Endothelial cell of umbilical vein (primary cell): ENCODE results near the gene MYOZ3. TPM values are rescaled to one million over a fixed set of nuclear protein-coding genes. Genes with fewer than 3 reads are reported as not detected.

Experiments
- BruUV-seq: library from RNA; stranded (reverse); fragments of 400-500 nt; replicated peaks from 2 replicates; lab custom pipeline; 2021; lab: Mats Ljungman, UMichigan
- CTCF ChIA-PET: fragments of 300-600, 350-600 bp; sonication (Branson Sonifier 250); formaldehyde crosslinking; loops from one replicate; lab custom pipeline; 2021; ENCODE audit warnings: antibody characterized with exemption, inconsistent platforms; lab: Charles Lee
- POLR2A ChIA-PET: fragments of 300-600, 350-600 bp; sonication (Branson Sonifier 250); formaldehyde crosslinking; loops from one replicate; lab custom pipeline; 2021; ENCODE audit warnings: antibody characterized with exemption, inconsistent platforms; lab: Charles Lee
- DNase-seq: peaks from one replicate; pipeline ENCODE4 v3.0.0-alpha.2; 2011; ENCODE audit warnings: low read depth, low spot score
- FAIRE-seq: peaks from 2 replicates; lab custom pipeline; 2011; peaks lifted over from hg19 to GRCh38; lab: Jason Lieb, UNC
- H2AFZ ChIP-seq: 2 replicates; pipeline ENCODE4 v1.6.0; 2012; ENCODE audit warnings: low read depth, low read length, control low read depth, inconsistent platforms
- H3K27ac ChIP-seq: 2 replicates; pipeline ENCODE4 v1.5.1; 2011; ENCODE audit warnings: low read depth, mild to moderate bottlenecking, control low read depth, low read length, moderate library complexity; ENCODE audit not compliant: insufficient read depth
- H3K27me3 ChIP-seq, 2 experiments: 2 replicates each; pipeline versions ENCODE4 v1.6.0 to v1.6.1; 2011; ENCODE audit warnings: low read length in 2 of 2, mixed read lengths in 1 of 2; ENCODE audit not compliant: control insufficient read depth in 2 of 2, insufficient read depth in 2 of 2
- H3K36me3 ChIP-seq, 2 experiments: 2 replicates in 1 of 2; 3 replicates in 1 of 2; pipeline ENCODE4 v1.5.1; 2011; ENCODE audit warnings: low read length in 2 of 2, mild to moderate bottlenecking in 1 of 2, moderate library complexity in 1 of 2; ENCODE audit not compliant: control insufficient read depth in 2 of 2, insufficient read depth in 2 of 2; ENCODE audit errors: extremely low read depth in 1 of 2
- H3K4me1 ChIP-seq: 3 replicates; pipeline ENCODE4 v1.5.1; 2011; ENCODE audit warnings: mild to moderate bottlenecking, low read length; ENCODE audit not compliant: control insufficient read depth, insufficient read depth; ENCODE audit errors: extremely low read depth
- H3K4me2 ChIP-seq: 2 replicates; pipeline ENCODE4 v1.6.1; 2011; ENCODE audit warnings: low read length, control low read depth, mixed read lengths; ENCODE audit not compliant: insufficient read depth
- H3K4me3 ChIP-seq, 3 experiments: fragments of 200-600 bp in 1 of 3; sonication (generic), shearing (Covaris generic) in 1 of 3; replicated peaks in 1 of 3; 2 replicates each; pipeline ENCODE4 v1.5.1; 2011 to 2016; ENCODE audit warnings: control low read depth in 3 of 3, low read length in 3 of 3, mild to moderate bottlenecking in 2 of 3, inconsistent platforms in 1 of 3, low read depth in 1 of 3, moderate library complexity in 1 of 3; ENCODE audit not compliant: insufficient read depth in 1 of 3
- H3K79me2 ChIP-seq: 2 replicates; pipeline ENCODE4 v1.6.0; 2012; ENCODE audit warnings: low read length, inconsistent platforms; ENCODE audit not compliant: control insufficient read depth, insufficient read depth
- H3K9ac ChIP-seq: replicated peaks from 2 replicates; pipeline ENCODE3; 2011; ENCODE audit warnings: low read length, control low read depth; ENCODE audit not compliant: insufficient read depth; ENCODE audit errors: extremely low read depth
- H3K9me1 ChIP-seq: replicated peaks from 3 replicates; pipeline ENCODE4 v1.6.0; 2011; ENCODE audit warnings: mild to moderate bottlenecking, low read length; ENCODE audit not compliant: control insufficient read depth, insufficient read depth; ENCODE audit errors: extremely low read depth
- H3K9me3 ChIP-seq: replicated peaks from 2 replicates; pipeline ENCODE4 v1.5.1; 2012; ENCODE audit warnings: low read length, inconsistent platforms; ENCODE audit not compliant: control insufficient read depth, insufficient read depth
- H4K20me1 ChIP-seq: replicated peaks from 2 replicates; pipeline ENCODE3; 2011; ENCODE audit warnings: mild to moderate bottlenecking, low read length; ENCODE audit not compliant: control insufficient read depth, insufficient read depth; ENCODE audit errors: extremely low read depth
- CTCF ChIP-seq, 2 donors: IDR thresholded peaks; 1 replicate in 1 of 2; 2 replicates in 1 of 2; pipeline ENCODE4 v1.5.1; 2011; ENCODE audit warnings: low read length in 2 of 2, mild to moderate bottlenecking in 2 of 2, moderate library complexity in 2 of 2, control low read depth in 1 of 2, inconsistent platforms in 1 of 2, low read depth in 1 of 2; ENCODE audit not compliant: insufficient read depth in 1 of 2; ENCODE audit errors: extremely low read depth in 1 of 2
- EZH2 ChIP-seq: IDR thresholded peaks from 2 replicates; pipeline ENCODE4 v1.6.1; 2012; ENCODE audit warnings: borderline replicate concordance, low read depth, mild to moderate bottlenecking, moderate library complexity, low read length, inconsistent platforms; ENCODE audit not compliant: severe bottlenecking
- FOS ChIP-seq: IDR thresholded peaks from 2 replicates; pipeline ENCODE4 v1.6.1; 2011; ENCODE audit warnings: mild to moderate bottlenecking, low read length, moderate library complexity, borderline replicate concordance; ENCODE audit not compliant: insufficient read depth
- GATA2 ChIP-seq: IDR thresholded peaks from 2 replicates; pipeline ENCODE4 v1.7.0; 2011; ENCODE audit warnings: low read depth, mild to moderate bottlenecking, moderate library complexity, mixed read lengths, low read length; ENCODE audit not compliant: insufficient read length, insufficient read depth
- JUN ChIP-seq: IDR thresholded peaks from 2 replicates; pipeline ENCODE4 v1.6.1; 2011; ENCODE audit warnings: borderline replicate concordance, low read depth; ENCODE audit not compliant: insufficient read length, insufficient read depth
- MAX ChIP-seq: IDR thresholded peaks from 2 replicates; pipeline ENCODE4 v1.6.1; 2011; ENCODE audit not compliant: insufficient read depth, insufficient read length
- MYC ChIP-seq: IDR thresholded peaks from one replicate; pipeline ENCODE4 v1.6.1; 2011; ENCODE audit warnings: mild to moderate bottlenecking, low read depth, low read length
- POLR2A ChIP-seq: IDR thresholded peaks from 2 replicates; pipeline ENCODE4 v1.6.1; 2012; ENCODE audit warnings: low read depth, mild to moderate bottlenecking, control low read depth, low read length
- POLR2AphosphoS5 ChIP-seq: IDR thresholded peaks from 2 replicates; pipeline ENCODE4 v1.6.1; 2012; ENCODE audit warnings: low read depth, mild to moderate bottlenecking, control low read depth, low read length, moderate library complexity; ENCODE audit not compliant: insufficient read depth
- dilution Hi-C: fragments of 300-500 bp; cut with MboI; formaldehyde crosslinking; loops from one replicate; pipeline ENCODE4 v1.15.0; 2019; ENCODE audit warnings: low sequenced_read_pairs; ENCODE audit not compliant: extremely low pct_ligation_motif_present
- intact Hi-C: fragments of 100-400 bp; cut with micrococcal nuclease; formaldehyde crosslinking; loops from one replicate; pipeline ENCODE4 v1.10.0; 2022
- polyA plus RNA-seq, 4 experiments: library from polyadenylated mRNA; depleted of rRNA in 3 of 4; stranded (reverse) in 3 of 4; unstranded in 1 of 4; fragments of >200 nt; gene quantifications; 2 replicates each; pipeline versions ENCODE4 v1.2.1 to v1.2.3, GENCODE V29; 2011 to 2012; ENCODE audit warnings: missing spikeins in 1 of 4
- total RNA-seq: library from RNA; stranded (reverse); gene quantifications from 2 replicates; pipeline ENCODE4 v1.2.3, GENCODE V29; 2021

The MYOZ3 gene
- total and polyA plus RNA-seq, 2 donors (not counting 3 experiments of a cell fraction or from before 2014, with no cell fraction given) = 0.43 to 1.1 TPM

- DNase-seq (no peak), FAIRE-seq (no peak)
- H3K4me3 ChIP-seq = no peak overlapping the region
- H3K36me3 ChIP-seq = no peaks in the 10 kb centered on the region
- H3K9me1 ChIP-seq = no peaks in the 10 kb centered on the region
- H2AFZ ChIP-seq = no peak overlapping the region
- peaks cover 31% of the 10 kb centered on the region for H3K4me1 ChIP-seq
- no peak overlapping the region for H3K27ac ChIP-seq
- H3K9ac ChIP-seq = no peak overlapping the region
- no peaks in the 10 kb centered on the region for H3K79me2 ChIP-seq
- no peaks in the 10 kb centered on the region for H3K27me3 ChIP-seq
- no peak overlapping the region for H3K4me2 ChIP-seq
- no TSS peak for BruUV-seq
- no peaks in the 10 kb centered on the region for H4K20me1 ChIP-seq
- POLR2A ChIA-PET = interaction anchor here (1.9 kb wide), 1 partner anchor 19 kb away, joined by 11 read pairs; the partner anchor contains the start of gene SYNPO
- CTCF ChIA-PET = interaction anchor here (1.3 to 2.2 kb wide), 2 partner anchors 9 to 11 kb away, joined by 3 to 6 read pairs; no protein-coding TSS in a partner anchor
- dilution Hi-C loops (no loop called here), intact Hi-C loops (no loop called here)
- no peak for TF ChIP-seq CTCF (IDR thresholded peaks at IDR 0.05; ENCODE audit: extremely low read depth in 1 of 2, insufficient read depth in 1 of 2, low read depth in 1 of 2, low read length in 2 of 2)
- TF ChIP-seq MAX = no peak
- no peak for TF ChIP-seq POLR2A
- TF ChIP-seq MYC = no peak
- TF ChIP-seq FOS = no peak
- no peak for TF ChIP-seq GATA2
- TF ChIP-seq POLR2AphosphoS5 = no peak
- TF ChIP-seq JUN = no peak
- no peak for TF ChIP-seq EZH2
- no peaks in the 10 kb centered on the region for H3K9me3 ChIP-seq
These were observed 39.8 kb upstream of the MYOZ3 start for GRCh38 chr5:150621301-150621700.
